Raji (cell line): Measurements from ENCODE around the gene UGT1A3.

Source experiments
- POLR2A ChIP-seq: IDR thresholded peaks from 2 replicates; pipeline ENCODE4 v1.6.1; 2011; ENCODE audit warnings: low read depth, low read length, control low read depth; ENCODE audit not compliant: insufficient read depth

UGT1A3 gene

DNA sequence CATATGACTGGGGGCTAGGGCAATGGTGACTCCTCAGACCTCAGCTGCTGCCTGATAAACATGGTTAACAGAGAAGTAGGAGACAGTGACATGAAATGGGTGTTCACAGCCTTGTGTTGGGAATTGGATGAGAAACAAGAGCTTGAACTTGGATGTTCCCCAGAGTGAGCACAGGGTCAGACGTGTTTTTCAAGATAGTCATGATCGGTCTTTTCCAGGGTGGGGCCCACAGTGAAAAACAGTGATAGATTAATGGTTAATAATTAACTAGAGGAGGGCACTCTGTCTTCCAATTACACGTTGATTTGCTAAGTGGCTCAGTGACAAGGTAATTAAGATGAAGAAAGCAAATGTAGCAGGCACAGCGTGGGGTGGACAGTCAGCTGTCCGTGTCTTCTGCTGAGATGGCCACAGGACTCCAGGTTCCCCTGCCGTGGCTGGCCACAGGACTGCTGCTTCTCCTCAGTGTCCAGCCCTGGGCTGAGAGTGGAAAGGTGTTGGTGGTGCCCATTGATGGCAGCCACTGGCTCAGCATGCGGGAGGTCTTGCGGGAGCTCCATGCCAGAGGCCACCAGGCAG, at the start of gene UGT1A3:
Gene UGT1A3 (plus strand): TSS at position 320 of the 579 bp plus-strand sequence. CDS start 85 bp downstream, at position 405.
- TF ChIP-seq POLR2A: no peak

DNA sequence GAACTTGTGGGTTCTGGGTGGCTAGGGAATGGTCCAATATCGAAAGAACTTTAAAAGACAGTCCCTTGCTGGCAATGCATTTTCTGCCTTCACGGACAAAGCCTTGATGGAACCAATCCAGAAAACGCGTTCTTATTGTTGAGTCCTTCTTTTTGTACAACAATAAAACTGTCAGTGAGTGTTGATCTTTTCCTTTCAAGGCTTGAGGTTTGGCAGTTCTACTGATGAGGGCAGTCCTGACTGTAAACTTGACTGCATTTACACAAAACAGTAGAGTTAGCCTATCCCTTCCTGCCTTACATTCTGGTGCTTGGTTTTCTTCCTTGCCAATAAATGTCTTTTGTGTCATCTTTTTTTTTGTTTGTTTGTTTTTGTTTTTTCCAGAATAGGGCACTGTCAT, 49.6 kb upstream of the UGT1A3 start:
- no peak for TF ChIP-seq POLR2A

DNA sequence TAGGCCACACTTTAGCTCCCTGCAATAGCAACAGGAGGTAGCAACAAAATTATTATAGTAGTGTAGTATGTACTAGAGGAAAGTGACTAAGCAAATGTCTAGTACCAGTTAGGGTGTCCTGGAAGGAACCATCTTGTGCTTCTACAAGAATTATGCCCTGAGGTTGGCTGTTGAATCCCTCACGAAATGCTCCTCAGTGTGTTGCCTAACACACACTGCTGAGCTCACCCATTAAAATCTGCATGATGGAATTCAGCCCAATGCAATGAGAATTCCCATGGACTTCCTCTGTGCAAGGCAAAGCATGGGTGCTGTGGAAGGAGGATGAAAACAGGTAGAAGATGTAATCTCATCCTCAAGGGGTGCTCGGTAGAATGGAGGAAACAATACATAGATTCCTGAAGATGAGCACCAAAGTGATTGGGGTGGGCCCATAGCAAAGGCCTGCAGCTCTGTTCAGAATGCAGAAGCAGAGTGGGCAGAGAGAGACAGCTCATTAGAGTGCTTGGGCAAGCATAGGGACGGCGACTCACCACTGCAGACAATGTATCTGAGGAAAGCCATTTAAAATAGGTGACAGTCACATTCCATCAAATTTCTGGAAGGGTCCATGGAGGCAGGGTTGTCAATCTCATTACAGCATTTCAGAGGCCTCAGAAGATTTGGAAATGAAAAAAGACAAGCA, 48.3 kb upstream of the UGT1A3 start:
- no peak for TF ChIP-seq POLR2A

DNA sequence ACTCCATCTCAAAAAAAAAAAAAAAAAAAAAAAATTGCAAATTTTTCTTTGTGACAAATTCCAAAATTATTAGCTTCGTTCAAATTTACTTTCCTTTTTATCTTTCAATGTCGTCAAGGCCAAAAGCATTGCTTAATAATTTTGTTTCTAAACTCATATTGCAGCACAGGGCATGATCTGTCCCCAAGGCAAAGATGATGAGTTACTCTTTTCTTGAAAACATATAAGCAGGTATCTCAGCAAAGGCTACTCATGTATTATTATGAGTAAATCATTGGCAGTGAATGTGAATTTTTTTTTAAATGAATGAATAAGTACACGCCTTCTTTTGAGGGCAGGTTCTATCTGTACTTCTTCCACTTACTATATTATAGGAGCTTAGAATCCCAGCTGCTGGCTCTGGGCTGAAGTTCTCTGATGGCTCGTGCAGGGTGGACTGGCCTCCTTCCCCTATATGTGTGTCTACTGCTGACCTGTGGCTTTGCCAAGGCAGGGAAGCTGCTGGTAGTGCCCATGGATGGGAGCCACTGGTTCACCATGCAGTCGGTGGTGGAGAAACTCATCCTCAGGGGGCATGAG, 47.2 kb upstream of the UGT1A3 start, which contains the start of gene UGT1A7:
Gene UGT1A7 (plus strand): TSS at position 381 of the 579 bp plus-strand sequence. CDS start 37 bp downstream, at position 418.
- no peak for TF ChIP-seq POLR2A

DNA sequence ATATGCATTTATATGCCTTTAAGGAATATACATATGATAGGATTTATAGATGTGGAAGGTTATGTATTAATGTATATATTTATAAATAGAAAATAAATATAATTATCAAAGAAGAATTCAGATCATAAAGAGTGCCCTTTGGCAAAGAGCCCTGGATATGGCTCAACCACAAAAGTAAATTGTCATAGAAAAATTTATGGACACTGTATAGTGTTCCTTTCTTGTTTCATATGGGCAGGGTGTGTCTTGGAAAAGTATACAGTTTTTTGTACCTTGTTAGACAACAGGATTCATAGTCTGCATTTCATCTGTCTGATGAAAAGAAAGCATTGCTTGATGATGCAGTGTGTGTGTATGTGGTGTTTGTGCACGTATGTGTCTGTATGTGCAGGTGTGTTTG, 44.2 kb upstream of the UGT1A3 start:
- no peak for TF ChIP-seq POLR2A

DNA sequence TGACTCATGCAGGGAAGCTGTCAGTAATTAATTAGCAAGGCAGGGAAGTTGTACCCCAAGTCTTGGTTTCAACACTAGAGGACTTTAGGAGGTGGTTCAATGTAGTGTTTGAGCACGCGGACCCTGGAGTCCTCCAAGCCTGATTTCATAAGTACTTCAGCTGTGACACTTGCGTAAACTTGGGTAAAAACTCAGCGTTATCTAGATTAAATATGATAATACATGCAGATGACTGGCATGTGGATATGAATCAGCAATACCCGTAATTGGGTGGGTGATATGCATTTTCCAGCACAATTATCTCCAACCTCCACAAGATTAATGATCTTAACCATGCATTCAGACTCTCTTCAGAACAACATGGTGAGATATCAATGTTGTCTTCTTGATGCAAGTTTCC, 41.9 kb upstream of the UGT1A3 start:
- TF ChIP-seq POLR2A: no peak

DNA sequence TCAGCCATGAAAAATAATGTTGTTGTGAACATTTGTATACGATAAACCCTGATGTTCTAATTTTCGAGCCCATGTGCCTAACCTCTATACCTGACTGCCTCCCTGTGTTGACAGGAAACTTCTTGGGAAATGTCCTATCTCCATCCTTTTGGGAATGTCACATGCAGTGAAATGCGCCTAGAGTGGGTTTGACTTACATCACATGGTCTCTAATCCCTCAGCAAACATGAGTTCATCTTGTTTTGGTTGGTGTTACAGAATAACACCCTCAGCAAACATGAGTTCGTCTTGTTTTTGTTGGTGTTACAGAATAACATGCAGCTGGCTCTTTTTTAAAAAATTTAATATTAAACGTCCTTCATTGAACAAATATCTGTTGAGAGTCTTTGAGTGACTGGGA, 40.5 kb upstream of the UGT1A3 start:
- TF ChIP-seq POLR2A: no peak

DNA sequence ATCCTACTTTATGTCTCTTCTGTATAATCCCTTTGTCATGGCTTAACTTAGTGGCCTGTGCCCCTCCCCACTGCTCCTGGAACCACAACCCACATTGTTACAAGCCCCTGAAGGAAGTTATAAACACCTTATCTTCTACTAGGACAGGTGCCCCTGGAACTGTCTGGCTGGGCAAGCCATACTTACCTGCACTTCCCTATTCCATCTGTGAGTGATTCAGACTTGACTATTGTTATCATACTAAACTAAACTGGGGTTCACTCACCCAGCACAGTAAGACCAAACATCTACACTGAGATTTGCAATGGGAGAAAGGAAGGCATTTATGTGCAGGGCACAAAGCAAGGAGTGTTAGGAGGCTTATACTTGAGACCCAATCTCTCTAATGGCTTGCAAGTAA, 39.8 kb upstream of the UGT1A3 start:
- no peak for TF ChIP-seq POLR2A

DNA sequence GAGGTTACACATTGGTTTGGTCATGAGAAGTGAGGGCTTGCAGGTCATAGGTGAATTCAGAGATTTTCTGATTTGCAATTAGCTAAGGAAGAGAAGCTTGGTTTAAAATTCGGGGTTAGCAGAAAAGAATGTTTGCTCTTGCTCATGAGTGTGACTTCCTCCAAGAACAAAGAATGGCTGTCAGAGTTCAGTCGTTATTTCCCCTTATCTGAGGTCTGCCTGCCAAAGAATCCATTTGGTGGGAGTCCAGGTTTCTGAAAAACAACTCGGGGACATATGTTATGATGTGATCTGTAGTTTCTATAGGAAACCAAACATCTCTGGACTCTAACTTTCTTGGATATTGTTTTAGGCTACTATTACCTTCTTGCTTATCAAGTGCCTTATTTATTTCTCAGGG, 39.3 kb upstream of the UGT1A3 start:
- TF ChIP-seq POLR2A: no peak

DNA sequence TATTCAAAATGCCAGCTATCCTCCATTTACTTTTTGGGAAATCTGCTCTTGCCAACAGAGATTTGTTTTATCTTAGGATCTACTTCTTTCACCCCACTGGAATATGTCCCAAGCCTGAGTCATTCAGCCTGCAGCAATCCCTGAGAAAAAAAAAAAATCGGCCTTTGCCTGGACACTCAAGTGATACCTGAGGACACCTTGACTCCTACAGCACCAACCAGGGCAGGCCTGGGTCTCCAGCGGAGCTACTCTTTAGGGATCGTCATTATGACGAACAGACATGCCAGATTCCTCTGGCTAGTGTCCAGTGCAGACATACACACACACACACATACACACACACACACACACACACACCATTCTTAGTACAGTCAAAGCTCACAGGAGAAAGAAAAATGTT, 38.4 kb upstream of the UGT1A3 start:
- TF ChIP-seq POLR2A: no peak

DNA sequence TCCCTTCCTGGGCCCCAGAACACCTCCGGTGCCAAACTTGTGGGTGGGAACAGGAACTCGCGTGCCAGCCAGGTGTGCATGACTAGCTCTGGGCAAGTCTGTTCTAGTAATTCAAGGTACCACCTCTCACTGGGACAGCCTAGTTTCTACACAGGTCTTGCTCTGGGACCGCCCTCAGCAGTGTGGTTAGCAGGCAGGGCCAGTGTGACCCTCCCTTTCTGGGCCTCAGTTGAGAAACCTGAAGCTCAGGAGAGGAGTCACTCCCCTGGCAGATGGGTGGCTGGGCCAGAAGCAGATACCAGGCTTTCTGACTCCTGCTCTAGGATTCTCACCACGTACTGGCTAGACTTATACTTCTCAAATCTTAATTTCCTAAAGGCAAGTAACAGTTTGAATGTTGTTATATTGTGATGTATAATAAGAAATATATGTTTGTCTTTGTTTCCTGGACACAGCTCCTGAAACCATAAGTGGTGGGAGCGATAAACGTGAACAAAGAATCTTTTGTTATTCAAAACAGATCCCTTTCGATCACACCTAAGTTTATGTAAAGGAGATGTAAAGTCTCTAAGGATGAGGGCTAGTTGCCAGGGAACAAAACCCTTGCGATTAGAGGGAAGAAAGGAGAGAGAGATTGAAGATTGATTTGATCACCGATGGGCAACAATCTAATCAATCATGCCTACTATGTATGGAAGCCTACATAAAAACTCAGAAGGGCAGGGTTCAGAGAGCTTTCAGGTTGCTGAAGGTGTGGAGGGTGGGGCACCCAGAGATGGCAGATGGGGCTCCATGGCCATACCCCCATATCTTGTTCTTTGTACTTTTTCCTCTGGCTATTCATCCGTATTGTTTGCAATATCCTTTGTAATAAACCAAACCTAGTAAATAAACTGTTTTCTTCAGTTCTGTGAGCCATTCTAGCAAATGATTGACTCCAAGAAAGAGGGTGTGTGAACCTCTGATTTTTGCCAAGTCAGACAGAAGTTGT, 37.1 kb upstream of the UGT1A3 start:
- TF ChIP-seq POLR2A: no peak

DNA sequence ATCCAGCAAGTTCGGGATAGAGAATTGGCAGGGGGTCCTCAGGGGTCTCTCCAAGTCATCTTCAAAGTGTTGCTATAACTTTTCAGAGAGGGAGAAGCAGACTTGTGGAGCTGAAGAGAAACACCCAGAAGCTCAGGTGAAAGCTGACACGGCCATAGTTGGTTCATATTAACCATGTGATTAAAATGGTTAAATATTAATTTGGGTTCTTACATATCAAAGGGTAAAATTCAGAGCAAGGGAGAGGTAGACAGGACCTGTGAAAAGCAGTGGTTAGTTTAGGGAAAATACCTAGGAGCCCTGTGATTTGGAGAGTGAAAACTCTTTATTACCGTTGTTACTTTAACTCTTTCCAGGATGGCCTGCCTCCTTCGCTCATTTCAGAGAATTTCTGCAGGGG, 36.2 kb upstream of the UGT1A3 start, which contains the start of gene UGT1A6:
Gene UGT1A6 (plus strand): TSS at position 243 of the 400 bp plus-strand sequence. CDS start 115 bp downstream, at position 358.
- no peak for TF ChIP-seq POLR2A

DNA sequence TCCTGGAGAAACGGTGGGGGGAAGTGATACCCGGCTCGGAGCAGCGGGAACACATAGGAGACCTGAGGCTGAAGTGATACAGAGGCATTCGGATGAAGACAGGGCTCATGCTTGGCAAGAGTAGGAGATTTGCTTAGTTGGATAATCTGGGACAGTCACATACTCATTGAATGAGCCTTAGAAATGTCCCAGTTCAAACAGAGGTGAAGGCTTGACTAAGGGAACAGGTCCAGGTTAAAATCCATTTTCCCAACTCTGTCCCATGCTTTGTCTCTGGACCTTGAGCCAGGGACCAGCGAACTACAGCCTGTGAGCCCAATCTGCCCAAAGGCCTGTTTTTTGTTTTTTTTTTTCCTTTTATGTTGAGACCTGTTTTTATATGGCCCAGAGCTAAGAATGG, 34.9 kb upstream of the UGT1A3 start:
- TF ChIP-seq POLR2A: no peak

DNA sequence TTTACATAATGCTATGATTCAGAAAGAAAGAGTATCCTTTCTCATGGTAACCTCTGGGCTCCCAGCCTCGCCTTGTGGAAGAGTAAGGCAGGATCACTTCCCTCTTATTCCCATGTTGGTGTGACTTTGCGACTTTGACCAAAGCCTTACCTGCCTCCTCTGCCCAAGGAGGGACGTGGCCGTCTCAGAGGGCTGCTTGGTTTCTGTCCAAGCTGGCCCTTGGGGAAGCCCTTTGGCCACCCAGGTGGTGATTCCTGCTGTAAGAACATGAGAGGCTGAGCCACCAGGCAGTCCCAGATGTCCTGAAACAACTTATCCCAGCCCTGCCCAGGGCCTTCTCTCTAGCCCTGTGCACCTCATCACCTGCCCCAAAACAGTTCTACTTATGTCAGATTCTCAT, 30.1 kb upstream of the UGT1A3 start:
- TF ChIP-seq POLR2A: no peak

DNA sequence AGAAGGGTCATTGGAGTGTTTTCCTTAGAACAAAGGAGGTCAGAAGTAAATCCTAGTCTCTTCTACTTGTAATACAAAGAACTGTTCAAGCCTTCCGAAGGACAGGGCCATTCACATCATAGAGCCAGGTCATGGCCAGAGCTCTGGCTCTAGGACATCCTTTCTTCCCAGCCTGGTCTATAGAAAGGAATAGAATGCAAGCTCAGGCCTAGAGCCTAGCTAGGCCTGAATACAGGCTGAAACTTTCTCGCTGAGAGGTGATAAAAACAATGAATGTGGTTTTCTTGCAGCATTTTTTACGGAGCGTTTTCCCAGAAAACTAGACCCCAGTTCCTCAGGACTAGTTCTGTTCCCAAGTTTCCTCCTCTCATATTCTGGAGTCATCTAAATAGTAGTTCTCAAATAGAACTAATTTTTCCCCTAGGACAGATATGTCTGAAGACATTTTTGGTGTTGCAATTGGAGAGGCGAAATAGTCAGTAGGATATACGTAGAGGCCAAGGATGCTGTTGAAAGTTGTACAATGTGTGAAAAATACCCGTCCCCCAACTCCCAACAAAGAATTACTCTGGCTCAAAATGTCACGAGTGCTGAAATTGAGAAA, 29.3 kb upstream of the UGT1A3 start:
- TF ChIP-seq POLR2A: no peak
